Hematopoietic multipotent progenitor cell treated with erythropoietin and hydrocortisone succinate and interleukin-3 and kit ligand, for 17 days (in vitro differentiated cells): ENCODE data around the gene RASEF.

ENCODE experiments used
- DNase-seq: peaks from one replicate; pipeline ENCODE4 v3.0.0-alpha.2; 2015; ENCODE audit warnings: low spot score

The RASEF gene

GRCh38 chr9:83056174-83056573, 6.8 kb downstream of the RASEF start:
- no peak for DNase-seq

DNA sequence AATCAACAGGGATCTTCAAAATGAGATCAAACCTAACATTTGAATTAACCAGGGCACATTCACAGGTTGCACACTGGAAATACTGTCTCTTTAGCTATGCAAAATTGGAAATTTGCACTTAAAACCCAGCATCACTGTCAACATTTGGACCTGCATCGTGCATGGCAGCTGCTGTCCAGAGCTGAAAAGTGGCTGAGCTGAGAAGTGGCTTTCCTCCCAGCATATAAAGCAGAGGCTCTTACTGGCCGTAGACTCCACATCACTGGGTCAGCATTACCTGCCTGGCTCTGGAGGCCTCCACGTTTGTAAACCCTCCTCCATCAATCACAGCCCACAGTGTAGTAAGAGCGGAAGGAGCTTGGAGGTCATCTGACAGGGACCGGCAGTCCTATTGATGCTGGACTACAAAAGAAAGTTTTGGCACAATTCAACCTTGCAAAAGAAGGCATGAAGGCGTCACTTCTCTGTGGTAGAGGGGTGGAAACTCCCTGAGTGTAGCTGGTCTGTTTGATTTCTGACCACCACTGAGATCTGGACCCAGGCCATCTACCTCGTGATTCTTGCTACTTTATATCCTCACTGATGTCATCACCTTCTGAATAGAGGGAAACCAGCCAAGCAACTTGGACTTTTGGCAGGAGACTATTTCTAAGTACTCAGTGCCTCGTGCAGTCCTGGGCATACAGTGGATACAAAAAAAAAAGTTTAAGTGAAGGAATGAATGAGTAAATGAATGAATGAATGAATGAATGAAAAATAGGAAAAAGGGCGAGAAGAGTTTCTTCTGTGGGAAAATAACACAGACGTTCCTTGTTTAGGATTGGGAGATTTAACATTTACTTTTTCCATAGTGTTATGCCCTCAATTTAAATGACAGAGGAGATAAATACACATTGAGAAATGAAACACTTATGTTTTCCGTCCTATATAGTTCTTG, 14.8 kb downstream of the RASEF start:
- DNase-seq: no peak

DNA sequence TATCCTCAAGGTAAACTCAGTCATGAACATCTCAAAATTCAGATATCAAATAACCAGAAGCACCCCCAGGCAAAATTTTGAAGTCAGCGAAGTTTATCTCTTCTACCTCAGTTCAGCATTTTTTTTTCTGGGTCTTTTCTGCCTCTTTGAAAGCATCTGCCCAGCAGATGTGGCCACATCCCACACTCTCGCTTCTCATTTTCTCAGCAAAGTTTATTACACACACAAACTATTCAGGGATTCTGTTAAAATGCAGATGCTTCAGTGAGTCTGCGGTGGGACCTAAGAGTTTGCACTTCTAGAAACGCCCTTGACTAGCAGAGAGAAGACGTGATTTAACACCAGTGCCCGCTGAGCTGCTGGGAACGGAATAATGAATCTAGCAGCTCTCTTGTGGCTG, 19.3 kb downstream of the RASEF start:
- DNase-seq: no peak

DNA sequence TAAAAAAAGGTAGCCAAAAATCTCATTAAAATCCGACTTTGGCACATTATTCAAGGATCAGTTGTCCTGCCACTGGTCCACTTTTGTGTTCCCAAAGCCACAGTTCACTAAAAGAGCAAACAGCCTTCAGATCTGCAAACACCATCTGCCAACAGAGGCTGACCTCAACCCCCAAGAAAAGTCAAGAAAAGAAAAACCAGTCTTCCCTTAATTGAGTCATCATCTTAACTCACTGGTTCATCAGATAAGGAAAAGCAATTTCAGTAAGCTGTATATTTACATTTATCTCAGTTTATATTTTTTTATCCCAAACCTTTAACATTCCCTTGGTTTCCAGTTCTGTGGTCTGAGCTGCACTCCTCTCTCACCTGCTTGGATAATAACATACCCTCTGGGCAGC, 21.2 kb downstream of the RASEF start:
- DNase-seq: no peak

- no peak for DNase-seq
Measured at GRCh38 chr9:83039303-83039702, 23.6 kb downstream of the RASEF start.

DNA sequence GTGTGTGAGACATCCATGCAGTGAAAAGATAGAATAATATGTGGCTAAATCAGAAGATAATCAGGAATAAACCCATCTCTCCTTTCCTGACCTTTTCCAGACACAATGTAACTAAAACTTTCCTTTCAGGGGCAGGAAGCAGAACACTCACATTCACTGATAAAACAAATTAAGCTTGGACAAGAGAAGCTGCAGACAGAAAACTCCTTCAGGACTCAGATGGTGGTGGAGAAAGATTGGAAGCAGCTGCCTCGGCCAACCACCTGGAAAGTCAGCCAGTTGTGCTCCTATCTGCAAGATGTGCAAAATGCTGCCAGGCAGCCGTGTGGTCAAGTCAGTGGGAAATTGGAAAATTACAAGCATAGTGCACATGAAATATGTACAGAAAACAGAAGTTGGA, 26.9 kb downstream of the RASEF start:
- no peak for DNase-seq

- no peak for DNase-seq
Measured at GRCh38 chr9:83035143-83035542, 27.8 kb downstream of the RASEF start.

DNA sequence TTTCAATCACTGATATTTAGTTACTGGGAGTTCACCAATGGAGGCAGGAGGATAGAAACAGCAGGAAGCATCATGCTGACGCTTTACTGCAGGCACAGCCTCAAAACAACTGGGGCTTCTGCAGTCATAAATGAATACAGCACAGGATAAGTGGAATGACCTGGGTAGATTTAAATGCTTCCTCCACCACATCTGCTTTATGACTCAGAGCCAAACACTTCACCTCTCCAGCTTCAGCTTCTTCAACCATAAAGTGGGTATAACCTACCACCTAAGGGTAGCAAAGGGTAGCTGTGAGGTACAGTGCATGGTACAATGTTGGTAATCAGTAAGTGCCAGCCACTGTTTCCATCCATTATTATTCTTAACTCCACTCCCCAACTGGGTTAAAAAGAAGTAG, 28.4 kb downstream of the RASEF start:
- no peak for DNase-seq

- no peak for DNase-seq
Measured at GRCh38 chr9:83034026-83034425, 28.9 kb downstream of the RASEF start.

DNA sequence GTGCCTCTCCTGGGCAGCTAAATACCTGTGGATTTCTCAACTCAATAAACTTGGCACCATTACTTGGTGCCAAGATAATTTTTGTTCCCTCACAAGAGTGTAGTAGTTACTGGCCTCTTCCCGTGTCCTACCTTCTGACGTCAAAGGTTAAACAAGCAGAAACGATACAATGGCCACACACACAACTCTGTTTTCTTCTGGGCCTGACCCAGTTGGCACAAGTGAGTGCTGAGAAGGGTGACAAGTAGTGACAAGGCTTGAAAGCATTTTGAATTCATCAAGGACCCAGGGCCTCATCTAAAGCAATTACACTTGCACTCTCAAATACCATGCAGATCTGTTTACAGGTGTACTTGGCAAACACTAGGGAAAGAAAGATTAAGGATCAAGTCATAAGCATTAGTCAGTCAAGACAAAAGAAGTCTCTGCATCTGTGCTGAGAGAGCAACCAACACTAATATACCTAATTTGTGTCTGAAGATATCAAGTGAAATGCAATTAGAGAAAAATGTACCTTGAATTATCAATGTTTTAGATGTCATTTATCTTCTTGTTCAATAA, 30.8 kb downstream of the RASEF start:
- DNase-seq: no peak

DNA sequence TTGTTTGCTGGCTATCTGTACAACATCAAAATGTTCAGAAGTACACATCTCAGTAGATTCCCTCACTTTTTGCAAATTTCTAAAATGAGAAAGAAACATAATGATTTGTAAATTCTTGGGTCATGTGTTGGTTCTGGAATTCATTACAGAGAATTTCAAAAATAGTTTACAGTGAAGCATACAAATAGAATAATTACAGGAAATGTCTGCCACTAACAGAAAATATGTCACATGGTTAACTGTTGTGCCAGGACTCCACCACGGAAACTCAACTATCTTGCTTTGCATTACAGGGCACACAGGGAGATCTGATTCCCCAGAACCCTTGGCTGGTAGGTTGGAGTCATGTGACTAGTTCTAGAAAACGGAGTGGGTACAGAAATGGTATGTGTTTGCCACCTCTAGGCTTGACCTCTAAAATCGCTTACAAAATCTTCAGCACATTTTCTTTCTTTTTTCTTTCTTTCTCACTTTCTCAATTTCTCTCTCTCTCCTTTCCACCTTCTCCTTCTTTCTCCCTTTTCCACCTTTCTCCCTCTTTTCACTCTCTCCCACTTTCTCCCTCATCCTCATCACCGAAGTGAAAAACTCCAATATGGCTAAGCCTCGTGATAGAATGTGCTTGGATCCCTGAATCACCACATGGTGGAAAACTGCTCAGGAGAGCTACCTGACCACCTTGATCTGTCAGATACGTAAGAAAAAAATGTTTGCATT, 32.4 kb downstream of the RASEF start:
- no peak for DNase-seq

- no peak for DNase-seq
Measured at GRCh38 chr9:83029531-83030137, 33.3 kb downstream of the RASEF start.

GRCh38 chr9:83027153-83027891, 35.6 kb downstream of the RASEF start:
- DNase-seq: no peak

DNA sequence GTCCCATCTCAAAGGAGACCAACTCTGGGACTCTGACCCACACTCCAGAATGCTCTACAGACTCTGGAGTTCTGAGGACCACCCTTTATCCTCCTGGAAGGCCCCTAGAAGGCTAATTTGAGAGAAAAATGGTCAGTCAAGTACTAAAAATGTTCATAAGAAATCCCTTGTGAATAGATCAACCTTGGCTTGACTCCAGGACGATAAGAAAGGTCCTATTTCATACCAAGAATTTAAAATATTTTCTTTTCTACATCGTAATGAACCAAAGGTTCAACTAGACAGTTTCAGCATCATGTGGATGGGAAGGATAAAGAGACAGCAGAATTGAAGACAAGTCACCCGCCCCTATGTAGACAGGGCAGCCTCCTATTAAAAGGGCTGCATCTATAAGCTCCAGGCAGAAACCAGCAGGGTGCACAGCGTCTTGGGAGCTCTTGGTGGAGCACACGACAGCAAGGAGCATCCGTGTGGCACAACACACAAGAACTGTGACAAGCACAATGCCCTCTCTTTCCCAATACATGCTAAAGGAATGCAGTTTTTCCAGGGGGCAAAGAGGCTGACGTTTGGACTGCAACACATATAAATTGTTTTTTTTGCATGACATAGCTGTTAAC, 38.3 kb downstream of the RASEF start:
- no peak for DNase-seq

GRCh38 chr9:83023151-83023550, 39.8 kb downstream of the RASEF start:
- DNase-seq: no peak

DNA sequence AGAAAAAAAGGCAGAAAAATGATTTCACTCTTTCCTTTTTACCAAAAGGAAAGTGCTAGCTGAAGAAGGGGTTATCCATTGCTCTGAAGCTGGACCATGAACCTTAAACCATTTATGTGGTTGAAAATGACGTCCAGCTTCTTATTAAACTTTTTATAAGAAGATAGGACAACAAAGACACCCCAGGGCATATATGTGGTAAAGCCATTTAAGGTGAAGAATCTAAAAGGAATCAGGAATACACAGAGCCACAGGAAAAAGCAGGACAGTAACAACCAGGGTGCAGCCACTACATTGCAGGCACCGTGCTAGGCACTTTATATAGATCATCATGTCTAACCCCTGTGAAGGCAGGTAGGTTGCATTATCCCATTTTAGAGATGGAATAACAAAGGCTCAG, 42.1 kb downstream of the RASEF start:
- no peak for DNase-seq

DNA sequence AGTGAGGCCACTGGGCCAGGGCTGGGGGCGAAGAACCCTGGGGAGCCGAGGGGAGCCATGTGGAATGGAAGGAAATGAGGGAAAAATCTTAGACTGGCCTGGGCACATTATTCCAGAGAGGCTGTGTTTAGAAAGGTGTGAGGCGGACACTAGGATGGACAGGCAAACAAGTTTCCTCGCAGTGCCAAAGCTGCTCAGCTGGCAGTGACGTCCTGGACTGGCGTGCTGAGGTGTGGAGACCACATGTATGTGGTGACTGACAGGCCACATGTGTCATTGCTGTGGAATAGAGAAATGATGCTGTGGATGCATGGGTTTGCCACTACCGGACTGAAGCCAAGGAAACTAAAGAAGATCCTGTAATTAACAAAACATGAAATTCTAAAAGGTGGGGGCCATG, 42.6 kb downstream of the RASEF start:
- no peak for DNase-seq

DNA sequence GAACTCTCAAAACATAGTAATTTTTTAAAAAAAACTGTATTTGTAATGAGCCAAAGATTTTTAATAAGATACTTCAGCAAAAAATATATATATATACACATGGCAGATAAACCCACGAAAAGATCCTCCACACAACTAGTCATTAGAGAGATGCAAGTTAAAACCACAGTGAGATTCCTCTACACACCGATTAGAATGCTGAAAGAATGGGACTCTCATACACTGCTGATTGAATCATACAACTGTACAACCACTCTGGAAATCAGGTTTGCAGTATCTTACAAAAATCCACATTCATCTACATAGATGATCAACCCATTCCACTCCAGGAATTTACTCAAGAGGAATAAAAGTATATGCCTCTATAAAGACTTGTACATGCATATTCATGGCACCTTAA, 43.7 kb downstream of the RASEF start:
- DNase-seq: no peak

DNA sequence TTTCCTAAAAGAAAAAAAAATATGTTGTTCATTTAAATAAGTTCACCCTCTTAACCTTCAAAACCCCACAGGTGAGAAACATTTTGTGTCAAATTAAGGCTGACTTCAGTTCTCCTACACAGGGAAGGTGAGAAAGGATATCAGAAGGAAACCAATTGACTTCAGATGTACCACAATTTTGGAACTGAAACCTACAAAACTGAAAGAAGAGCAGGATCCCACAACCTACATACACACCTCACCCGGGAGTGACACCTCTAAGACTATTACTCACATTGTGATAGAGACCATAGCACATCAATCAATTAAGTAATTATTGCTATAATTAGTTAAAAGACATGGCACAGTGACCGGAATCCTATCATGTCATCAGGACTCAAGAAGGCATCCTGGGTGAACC, 47.0 kb downstream of the RASEF start:
- no peak for DNase-seq

DNA sequence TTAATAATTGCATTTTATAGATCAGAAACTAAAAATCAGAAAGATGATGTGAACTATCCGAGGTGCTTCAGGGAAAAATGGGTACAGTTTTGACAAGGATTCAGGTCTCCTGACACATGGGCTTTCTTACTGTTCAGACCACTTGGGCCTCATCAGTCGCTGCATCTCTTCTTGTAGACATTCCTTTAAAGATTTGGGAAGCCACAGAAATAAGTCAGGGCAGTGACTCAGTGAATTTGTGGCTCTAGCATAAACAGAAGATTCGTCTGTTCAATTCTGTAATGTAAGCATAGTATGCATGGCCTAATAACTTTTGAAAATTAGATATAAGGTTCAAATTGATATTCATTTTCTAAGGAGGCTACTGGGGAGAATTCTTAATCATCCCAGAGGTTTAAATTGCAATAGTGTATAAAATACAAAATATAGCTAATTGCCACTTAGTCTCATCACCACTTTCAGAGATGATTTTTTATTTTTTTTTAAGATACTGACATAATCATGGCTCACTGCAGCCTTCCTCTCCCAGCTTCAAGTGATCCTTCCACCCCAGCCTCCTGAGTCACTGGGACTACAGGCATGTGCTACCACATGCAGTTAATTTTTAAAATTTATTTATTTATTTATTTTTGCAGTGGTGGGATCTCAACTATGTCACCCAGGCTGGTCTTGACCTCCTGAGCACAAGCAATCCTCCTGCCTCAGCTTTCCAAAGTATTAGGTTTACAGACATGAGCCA, 48.9 kb downstream of the RASEF start:
- DNase-seq: no peak
